Ectodermal cell (in vitro differentiated cells): Measurements from ENCODE around the gene FHIP1A.

Source experiments
- H3K27ac ChIP-seq: 2 replicates; pipeline ENCODE4 v1.7.0; 2013; ENCODE audit warnings: mild to moderate bottlenecking, low read depth, low read length; ENCODE audit not compliant: insufficient read depth, poor library complexity, severe bottlenecking
- H3K27me3 ChIP-seq: 2 replicates; pipeline ENCODE4 v1.7.0; 2013; ENCODE audit warnings: mild to moderate bottlenecking, low read length; ENCODE audit not compliant: insufficient read depth, control insufficient read depth, poor library complexity, severe bottlenecking
- H3K36me3 ChIP-seq: one replicate; pipeline ENCODE4 v1.7.0; 2013; ENCODE audit warnings: low read length; ENCODE audit not compliant: control insufficient read depth, insufficient read depth
- H3K4me1 ChIP-seq: one replicate; pipeline ENCODE4 v1.7.0; 2013; ENCODE audit warnings: low read length; ENCODE audit not compliant: control insufficient read depth, insufficient read depth
- H3K4me3 ChIP-seq: 2 replicates; pipeline ENCODE4 v1.7.0; 2013; ENCODE audit warnings: low read depth, low read length, control low read depth; ENCODE audit not compliant: insufficient read depth
- H3K9me3 ChIP-seq: 2 replicates; pipeline ENCODE4 v1.7.0; 2013; ENCODE audit warnings: mild to moderate bottlenecking, low read length, moderate library complexity; ENCODE audit not compliant: control insufficient read depth
- WGBS, 2 experiments: methylation state at CpG; one replicate each; pipeline ENCODE4 v1.1.7; 2013; ENCODE audit warnings: missing lambda C conversion rate in 2 of 2; 5-methylcytosine and 5-hydroxymethylcytosine counted together

The FHIP1A gene

GRCh38 chr4:151454513-151454912 is 45.5 kb downstream of the FHIP1A start:
- no peaks in the 10 kb centered on the region for H3K27me3 ChIP-seq
- no peaks in the 10 kb centered on the region for H3K9me3 ChIP-seq
- peaks cover 11% of the 10 kb centered on the region for H3K4me1 ChIP-seq
- H3K27ac ChIP-seq = no peak overlapping the region
- H3K4me3 ChIP-seq = no peak overlapping the region
- H3K36me3 ChIP-seq = no peaks in the 10 kb centered on the region
- 93 to 97% methylated on average over 5 of the region's 5 CpGs for WGBS, 2 experiments

- WGBS, 2 experiments = 50 to 70% methylated on average over 1 of the region's 1 CpG
- no peak overlapping the region for H3K27ac ChIP-seq
- H3K4me3 ChIP-seq = no peak overlapping the region
- H3K4me1 ChIP-seq = peaks cover 11% of the 10 kb centered on the region
- H3K36me3 ChIP-seq = no peaks in the 10 kb centered on the region
- H3K9me3 ChIP-seq = no peaks in the 10 kb centered on the region
- no peaks in the 10 kb centered on the region for H3K27me3 ChIP-seq
Measured at GRCh38 chr4:151455212-151455611, 46.2 kb downstream of the FHIP1A start.

- Histone ChIP-seq H3K9me3 (no peaks in the 10 kb centered on the region), H3K4me1 (peaks cover 11% of the 10 kb centered on the region), H3K36me3 (no peaks in the 10 kb centered on the region), H3K4me3 (no peak overlapping the region), H3K27ac (no peak overlapping the region), H3K27me3 (no peaks in the 10 kb centered on the region)
- WGBS, 2 experiments = 90 to 93% methylated on average over 1 of the region's 1 CpG
Measured at GRCh38 chr4:151458148-151458547, 49.2 kb downstream of the FHIP1A start.
